Amniotic epithelial cell (primary cell): Measurements from ENCODE around the gene MAN1C1.

Source experiments
- DNase-seq: peaks from one replicate; pipeline ENCODE4 v3.0.0-alpha.2; 2010; ENCODE audit warnings: low read depth

Gene MAN1C1

GRCh38 chr1:25804244-25804963, 187.8 kb downstream of the MAN1C1 start:
- DNase-seq = peak; percentile 40

- no peak for DNase-seq
These were observed 188.6 kb downstream of the MAN1C1 start for GRCh38 chr1:25804964-25805862.

- no peak for DNase-seq
These were observed 189.3 kb downstream of the MAN1C1 start for GRCh38 chr1:25805863-25806225.

GRCh38 chr1:25806418-25806817, 189.8 kb downstream of the MAN1C1 start:
- DNase-seq = no peak

GRCh38 chr1:25807480-25808390, 191.1 kb downstream of the MAN1C1 start:
- DNase-seq = no peak

GRCh38 chr1:25808481-25809244, 192.1 kb downstream of the MAN1C1 start:
- no peak for DNase-seq

- no peak for DNase-seq
These were observed 192.8 kb downstream of the MAN1C1 start for GRCh38 chr1:25809283-25809926.

- DNase-seq = no peak
These were observed 193.3 kb downstream of the MAN1C1 start for GRCh38 chr1:25809929-25810328.

- DNase-seq = no peak
These were observed 194.0 kb downstream of the MAN1C1 start for GRCh38 chr1:25810341-25811299.

- no peak for DNase-seq
These were observed 194.9 kb downstream of the MAN1C1 start for GRCh38 chr1:25811384-25812082.

GRCh38 chr1:25813071-25813733, 196.6 kb downstream of the MAN1C1 start:
- no peak for DNase-seq

- no peak for DNase-seq
These were observed 197.3 kb downstream of the MAN1C1 start for GRCh38 chr1:25813734-25814471.

- no peak for DNase-seq
These were observed 198.0 kb downstream of the MAN1C1 start for GRCh38 chr1:25814549-25815087.

GRCh38 chr1:25815208-25816111, 198.9 kb downstream of the MAN1C1 start:
- DNase-seq = no peak

- no peak for DNase-seq
These were observed 199.6 kb downstream of the MAN1C1 start for GRCh38 chr1:25816112-25816718.
